ENCODE measurements around the gene PPP2R2B. TPM values are rescaled to one million over a fixed set of nuclear protein-coding genes. Genes with fewer than 3 reads are reported as not detected.

The PPP2R2B gene
- polyA plus RNA-seq, 1 donor (not counting 4 experiments of a cell fraction or from before 2014, with no cell fraction given), result 0.33 TPM

GRCh38 chr5:146892231-146892630 lies 13.7 kb upstream of the PPP2R2B start:
- Histone ChIP-seq H3K27ac (ENCODE audit: control insufficient read depth, insufficient read depth, low read length) (no peak overlapping the region), H3K9me1 (ENCODE audit: control insufficient read depth, extremely low read depth, insufficient read depth, low read length) (no peaks in the 10 kb centered on the region), H4K20me1 (ENCODE audit: control insufficient read depth, extremely low read depth, insufficient read depth, low read length) (no peaks in the 10 kb centered on the region), H3K36me3 (ENCODE audit: control insufficient read depth in 2 of 2, extremely low read depth in 1 of 2, insufficient read depth in 2 of 2, low read length in 2 of 2) (no peaks in the 10 kb centered on the region), H3K9me3 (ENCODE audit: control insufficient read depth, low read depth, low read length) (no peaks in the 10 kb centered on the region), H2AFZ (ENCODE audit: control insufficient read depth, low read length) (no peak overlapping the region), H3K4me1 (ENCODE audit: control insufficient read depth, extremely low read depth, insufficient read depth, low read length) (peaks cover 22% of the 10 kb centered on the region), H3K79me2 (ENCODE audit: control insufficient read depth, insufficient read depth, low read length) (no peaks in the 10 kb centered on the region), H3K4me2 (ENCODE audit: control insufficient read depth, extremely low read depth, insufficient read depth, low read depth, low read length) (no peak overlapping the region), H3K27me3 (ENCODE audit: control insufficient read depth, extremely low read depth, insufficient read depth, low read length) (no peaks in the 10 kb centered on the region), H3K4me3 (ENCODE audit: control insufficient read depth in 2 of 3, extremely low read depth in 1 of 3, insufficient read depth in 2 of 3, low read depth in 1 of 3, low read length in 3 of 3) (no peak overlapping the region), H3K9ac (ENCODE audit: control insufficient read depth, extremely low read depth, insufficient read depth, low read length) (no peak overlapping the region)
- FAIRE-seq (no peak), DNase-seq (ENCODE audit: low read depth, low spot score) (no peak)
- TF ChIP-seq CTCF (optimal IDR thresholded peaks at IDR 0.05 in 1 of 3, IDR thresholded peaks at IDR 0.05 in 1 of 3, conservative IDR thresholded peaks at IDR 0.05 in 1 of 3; ENCODE audit: extremely low read depth in 1 of 3, insufficient read depth in 2 of 3, low read length in 3 of 3) (no peak), EZH2 (IDR thresholded peaks at IDR 0.05; ENCODE audit: low read length) (no peak)
- dilution Hi-C loops (cut with MboI; ENCODE audit: extremely low pct_ligation_motif_present, low sequenced_read_pairs), result no loop called here

- H3K9me1 ChIP-seq (ENCODE audit: control insufficient read depth, extremely low read depth, insufficient read depth, low read length), result no peaks in the 10 kb centered on the region
- dilution Hi-C loops (cut with MboI; ENCODE audit: extremely low pct_ligation_motif_present, low sequenced_read_pairs), result no loop called here
- no peak for FAIRE-seq
- H3K27me3 ChIP-seq (ENCODE audit: control insufficient read depth, extremely low read depth, insufficient read depth, low read length), result no peaks in the 10 kb centered on the region
- no peak overlapping the region for H3K4me2 ChIP-seq (ENCODE audit: control insufficient read depth, extremely low read depth, insufficient read depth, low read depth, low read length)
- H3K4me3 ChIP-seq (ENCODE audit: control insufficient read depth in 2 of 3, extremely low read depth in 1 of 3, insufficient read depth in 2 of 3, low read depth in 1 of 3, low read length in 3 of 3), result no peak overlapping the region
- H3K9me3 ChIP-seq (ENCODE audit: control insufficient read depth, low read depth, low read length), result no peaks in the 10 kb centered on the region
- H3K4me1 ChIP-seq (ENCODE audit: control insufficient read depth, extremely low read depth, insufficient read depth, low read length), result peaks cover 22% of the 10 kb centered on the region
- no peaks in the 10 kb centered on the region for H3K79me2 ChIP-seq (ENCODE audit: control insufficient read depth, insufficient read depth, low read length)
- H4K20me1 ChIP-seq (ENCODE audit: control insufficient read depth, extremely low read depth, insufficient read depth, low read length), result no peaks in the 10 kb centered on the region
- no peak overlapping the region for H3K9ac ChIP-seq (ENCODE audit: control insufficient read depth, extremely low read depth, insufficient read depth, low read length)
- TF ChIP-seq CTCF (optimal IDR thresholded peaks at IDR 0.05 in 1 of 3, IDR thresholded peaks at IDR 0.05 in 1 of 3, conservative IDR thresholded peaks at IDR 0.05 in 1 of 3; ENCODE audit: extremely low read depth in 1 of 3, insufficient read depth in 2 of 3, low read length in 3 of 3) (no peak), EZH2 (IDR thresholded peaks at IDR 0.05; ENCODE audit: low read length) (no peak)
- no peak for DNase-seq (ENCODE audit: low read depth, low spot score)
- no peaks in the 10 kb centered on the region for H3K36me3 ChIP-seq (ENCODE audit: control insufficient read depth in 2 of 2, extremely low read depth in 1 of 2, insufficient read depth in 2 of 2, low read length in 2 of 2)
- H2AFZ ChIP-seq (ENCODE audit: control insufficient read depth, low read length), result no peak overlapping the region
- no peak overlapping the region for H3K27ac ChIP-seq (ENCODE audit: control insufficient read depth, insufficient read depth, low read length)
Measured at GRCh38 chr5:146891511-146891910, 13.0 kb upstream of the PPP2R2B start.
